ENCODE results near the gene CD5L.

Gene CD5L

DNA sequence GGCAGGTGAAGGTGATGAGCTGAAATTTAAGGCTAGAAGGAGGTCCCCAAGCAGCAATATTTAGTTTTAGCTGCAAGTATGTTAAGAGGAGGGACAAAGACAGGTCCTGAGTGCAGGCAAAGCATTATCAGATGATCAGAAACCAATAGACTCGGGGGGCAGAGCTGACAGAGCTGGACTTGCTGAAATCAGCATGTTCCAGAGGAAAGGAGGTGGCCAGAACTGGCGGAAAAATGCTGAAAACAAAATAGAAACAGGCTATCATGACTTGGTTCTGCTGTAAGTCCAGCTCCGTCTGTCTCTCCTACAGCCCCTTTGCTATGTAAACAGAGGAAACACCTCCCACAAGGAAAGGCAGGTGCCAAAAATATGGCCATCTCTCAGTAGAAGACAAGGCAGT, at the start of gene CD5L:
CD5L (minus strand) TSS at position 101 of the 400 bp plus-strand sequence. CDS start 107 bp downstream, outside the sequence.
- DNase-seq = no peak

DNA sequence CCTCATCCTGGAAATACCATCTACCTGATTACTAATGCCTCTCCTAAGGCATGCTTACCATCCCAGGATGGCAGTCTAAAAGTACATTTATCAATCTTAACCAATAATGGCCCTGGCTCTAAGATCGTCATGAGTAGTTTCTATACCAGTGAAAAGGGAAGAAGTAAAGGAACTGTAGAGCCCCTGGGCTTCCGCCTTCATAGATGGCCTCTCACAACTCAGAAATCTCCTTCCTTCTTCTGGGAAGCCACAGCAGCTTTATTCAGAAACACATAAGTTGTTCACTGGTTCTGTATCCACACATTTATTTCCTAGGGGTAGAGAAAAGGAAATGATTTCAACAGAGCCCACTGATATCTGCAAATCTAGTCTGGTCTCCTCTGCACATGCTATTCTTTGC, 41.0 kb upstream of the CD5L start:
- no peak for DNase-seq

DNA sequence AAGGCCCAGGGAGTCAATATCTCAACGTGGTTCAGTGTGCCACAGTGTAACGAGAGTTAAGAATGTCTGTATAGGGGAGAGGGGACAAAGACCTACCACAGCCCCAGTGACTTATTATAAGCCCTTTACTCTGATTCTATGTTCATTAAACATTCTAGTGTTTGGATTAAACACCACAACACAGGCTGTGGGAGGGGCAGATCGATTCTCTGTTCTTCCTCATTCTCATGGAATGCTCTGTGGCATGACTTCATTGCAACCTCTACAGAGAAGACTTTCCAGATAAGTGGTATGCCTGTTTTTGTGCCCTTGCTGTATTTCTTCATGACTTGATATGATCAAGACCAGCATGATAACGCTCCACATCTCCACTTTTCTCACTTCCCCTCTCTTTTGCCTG, 39.0 kb upstream of the CD5L start:
- DNase-seq = no peak

DNA sequence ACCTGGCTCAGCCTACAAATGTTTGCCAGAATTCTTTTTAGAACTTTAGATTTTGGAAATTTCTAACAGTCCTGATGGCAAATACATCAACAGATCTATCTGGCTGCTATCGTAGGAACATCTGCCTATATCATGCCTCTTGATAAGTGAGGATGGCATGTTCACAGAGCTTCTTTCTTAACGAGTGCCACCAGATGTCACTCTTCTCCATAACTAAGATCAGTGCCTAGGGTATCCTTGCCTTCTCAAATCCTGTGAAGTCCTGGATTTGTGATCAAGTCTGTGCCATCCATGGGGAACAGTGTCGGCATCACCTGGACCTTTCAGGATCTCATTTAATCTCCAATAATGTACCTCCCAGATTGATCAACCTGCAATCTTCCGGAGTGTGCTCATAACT, 36.5 kb upstream of the CD5L start:
- peak; percentile 42 for DNase-seq

DNA sequence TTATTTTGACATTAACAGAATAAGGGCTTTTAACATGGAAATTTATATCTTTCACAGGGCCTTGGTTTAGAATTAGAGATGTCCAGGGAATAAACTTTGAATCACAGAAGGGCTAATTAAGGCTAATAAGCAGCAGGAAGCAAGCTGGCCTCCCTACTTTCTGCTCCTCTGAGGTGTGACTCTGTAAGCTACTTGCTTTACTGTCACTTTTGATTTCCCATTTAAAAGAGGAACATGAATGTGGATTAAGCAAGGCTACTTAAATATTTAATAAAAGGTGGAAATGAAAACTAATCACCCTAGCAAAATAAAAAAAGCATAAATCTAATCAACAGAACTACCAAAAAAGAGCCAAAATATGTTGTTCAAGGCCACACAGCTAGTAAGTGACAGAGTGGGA, 28.9 kb upstream of the CD5L start:
- DNase-seq = no peak

DNA sequence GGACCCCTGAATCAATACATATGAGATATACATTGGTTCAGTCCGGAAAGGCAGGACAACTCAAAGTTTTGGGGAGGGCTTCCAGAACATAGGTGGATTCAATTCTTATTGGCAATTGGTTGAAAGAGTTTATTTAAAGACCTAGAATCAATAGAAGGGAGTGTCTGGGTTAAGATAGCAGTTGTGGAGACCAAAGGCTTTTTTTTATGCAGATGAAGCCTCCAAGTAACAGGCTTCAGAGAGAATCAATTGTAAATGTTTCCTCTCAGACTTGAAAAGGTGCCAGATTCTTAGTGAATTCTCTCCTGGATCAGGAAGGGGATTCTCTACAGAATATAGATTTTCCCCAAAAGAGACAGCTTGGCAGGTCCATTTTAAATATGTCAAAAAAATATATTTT, 27.0 kb upstream of the CD5L start:
- no peak for DNase-seq

DNA sequence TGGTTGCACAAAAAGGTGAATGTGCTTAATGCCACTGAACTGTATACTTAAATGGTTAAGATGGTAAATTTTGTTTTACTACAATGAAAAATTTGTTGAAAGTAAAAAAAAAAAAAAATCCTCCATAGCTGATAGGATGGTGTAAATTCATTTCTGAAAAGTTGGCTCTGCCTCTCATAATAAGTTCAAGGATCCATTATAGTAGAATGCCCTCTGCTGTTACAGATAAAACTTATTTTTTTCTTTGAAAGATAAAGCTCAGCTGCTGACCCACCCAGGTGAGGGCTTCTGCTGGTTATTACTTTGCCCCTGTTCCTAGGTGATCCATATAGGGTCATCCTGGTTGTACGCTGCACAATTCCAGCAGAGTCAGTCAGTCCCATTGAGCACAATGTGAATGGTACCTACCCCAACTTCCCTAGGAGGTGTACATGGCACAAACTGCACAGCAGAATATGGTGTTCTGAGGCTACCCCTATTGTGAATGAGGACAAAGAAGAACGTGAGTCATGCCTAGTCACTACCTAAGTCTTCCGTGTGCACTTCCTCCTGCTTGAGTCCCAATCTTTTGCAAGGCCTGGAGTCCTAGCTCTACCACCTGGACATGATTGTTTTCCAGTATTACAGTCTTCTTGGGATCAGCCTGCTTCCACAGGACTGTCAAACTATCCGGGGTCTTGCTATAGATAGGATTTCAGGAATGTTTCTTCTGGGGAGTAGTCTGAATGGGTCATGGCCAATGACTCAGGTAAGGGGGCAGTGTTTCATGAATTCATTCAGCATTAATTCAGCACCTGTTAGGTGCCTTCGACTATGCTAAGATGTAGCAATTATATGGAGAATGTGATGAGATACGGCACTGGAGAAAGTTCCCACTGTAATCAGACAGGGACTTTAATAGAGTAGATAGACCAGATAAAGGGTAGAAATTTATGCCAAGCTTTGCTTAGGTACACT, 20.8 kb upstream of the CD5L start:
- no peak for DNase-seq

DNA sequence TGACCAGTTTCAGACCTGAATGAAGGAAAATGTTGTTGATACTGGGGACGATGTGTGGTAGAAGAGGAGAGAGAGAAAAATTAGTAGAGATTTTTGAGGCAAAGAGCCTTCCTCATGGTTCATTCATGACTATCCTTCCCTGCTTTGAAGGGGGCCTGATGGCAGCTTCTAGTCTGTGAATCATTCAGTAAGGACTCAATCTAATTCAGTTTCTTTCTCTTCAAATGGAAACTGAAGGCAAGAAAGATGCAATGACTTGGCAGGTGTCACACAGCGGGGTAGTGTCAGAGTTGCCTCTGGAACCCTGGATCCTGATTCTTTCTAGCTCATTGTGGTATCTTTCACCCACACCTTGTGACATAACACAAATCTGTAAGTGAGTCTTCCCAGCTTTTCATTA, 14.9 kb upstream of the CD5L start:
- no peak for DNase-seq

DNA sequence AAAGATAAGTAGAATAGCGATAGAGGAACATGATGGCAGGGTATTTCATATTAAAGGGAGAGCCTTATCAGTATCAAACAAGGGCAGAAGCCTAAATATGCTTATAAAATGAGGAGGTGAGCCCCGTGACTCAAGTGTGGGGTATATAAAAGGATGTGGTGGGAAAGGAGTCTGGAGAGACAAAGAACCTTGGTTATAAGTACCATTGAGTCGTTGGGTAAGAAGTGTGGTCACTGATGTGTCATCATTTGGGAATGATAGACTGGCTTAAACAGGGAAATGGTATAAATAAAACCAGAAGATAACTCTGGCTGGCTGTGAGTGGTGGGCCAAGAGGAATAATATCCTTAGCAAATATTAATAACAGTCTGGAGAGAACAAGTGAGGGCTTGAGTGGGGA, 10.9 kb upstream of the CD5L start:
- DNase-seq = no peak

DNA sequence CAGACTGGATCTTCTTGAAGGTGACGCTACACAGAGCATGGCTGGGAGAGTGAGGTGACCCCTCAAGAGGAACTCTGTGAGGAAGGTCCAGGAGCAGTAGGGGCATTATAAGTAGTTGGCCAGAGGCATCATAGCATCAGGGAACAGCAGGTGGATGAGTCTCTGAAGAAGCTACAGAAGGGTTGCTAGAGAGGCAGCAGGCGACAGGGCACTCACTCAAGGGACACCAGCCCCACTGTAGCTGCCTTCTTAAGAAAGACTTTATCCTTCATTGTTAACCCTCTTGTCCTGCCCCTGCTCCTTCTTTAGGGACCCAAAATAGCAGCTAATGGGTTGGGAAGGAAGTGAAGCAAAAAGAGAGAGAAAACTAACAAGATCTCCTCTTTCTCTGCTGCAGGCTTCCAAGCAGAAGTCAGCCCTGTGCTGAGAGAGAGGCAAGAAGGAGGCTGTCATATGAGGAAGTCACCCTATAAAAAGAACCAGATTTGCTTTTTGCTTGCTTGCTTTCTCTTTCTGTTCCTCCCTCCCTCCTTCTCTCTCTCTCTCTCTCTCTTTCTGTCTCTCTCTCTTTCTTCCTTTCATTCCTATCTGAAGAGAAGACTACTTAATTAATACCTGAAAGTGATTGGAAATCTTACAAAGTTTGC, 7.7 kb upstream of the CD5L start:
- no peak for DNase-seq

DNA sequence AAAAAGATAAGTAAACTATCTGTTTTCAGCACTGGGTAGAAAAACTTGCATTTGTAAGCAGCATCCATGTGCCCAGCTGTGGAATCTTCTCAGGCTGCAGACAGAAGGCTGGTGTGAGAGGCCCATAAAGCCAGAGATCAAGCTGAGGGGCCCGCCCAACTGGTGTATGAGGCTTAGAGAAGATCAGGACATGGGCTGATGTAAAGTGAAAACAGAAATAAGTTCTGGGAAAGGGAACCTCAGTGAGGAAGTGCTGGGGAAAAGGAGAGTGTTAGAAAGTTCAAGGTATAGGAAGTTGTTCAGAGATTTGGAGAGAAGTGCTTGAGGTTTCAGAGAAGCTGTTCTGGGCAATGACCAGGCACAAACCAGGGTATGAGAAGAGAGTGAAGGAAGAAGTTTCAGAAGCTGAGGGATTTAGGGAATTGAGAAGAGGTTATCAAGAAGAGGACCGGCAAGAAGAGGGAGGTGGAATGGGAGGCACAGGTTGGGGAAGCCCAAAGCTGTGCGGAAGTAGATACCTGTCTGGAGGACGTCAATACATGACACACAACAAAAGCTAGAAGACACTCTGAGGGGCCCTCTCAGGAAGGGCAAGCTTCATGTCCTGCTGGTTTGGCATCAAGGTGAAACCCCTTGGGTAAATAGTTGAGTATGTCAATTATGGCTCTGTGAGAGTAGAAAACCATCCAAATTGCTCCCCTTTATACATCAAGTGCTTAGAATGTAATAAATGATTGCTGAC, 2.7 kb upstream of the CD5L start:
- DNase-seq = no peak

DNA sequence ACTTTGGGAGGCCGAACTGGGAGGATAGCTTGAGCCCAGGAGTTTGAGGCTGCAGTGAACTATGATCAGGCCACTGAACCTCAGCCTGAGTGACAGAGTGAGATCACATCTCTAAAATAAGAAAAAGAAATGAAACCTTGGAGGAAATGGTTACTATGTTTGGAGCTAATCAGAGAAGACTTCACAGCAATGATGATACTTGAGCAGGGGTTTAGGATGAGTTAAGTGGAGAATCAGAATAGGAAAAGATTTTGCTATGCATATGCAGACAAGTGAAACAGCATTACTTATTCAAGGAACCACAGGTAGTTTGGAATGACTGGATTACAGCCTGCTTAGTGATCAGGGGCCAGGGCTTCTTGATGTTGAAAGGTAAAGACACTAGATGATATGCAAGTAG, 1.3 kb upstream of the CD5L start:
- no peak for DNase-seq

DNA sequence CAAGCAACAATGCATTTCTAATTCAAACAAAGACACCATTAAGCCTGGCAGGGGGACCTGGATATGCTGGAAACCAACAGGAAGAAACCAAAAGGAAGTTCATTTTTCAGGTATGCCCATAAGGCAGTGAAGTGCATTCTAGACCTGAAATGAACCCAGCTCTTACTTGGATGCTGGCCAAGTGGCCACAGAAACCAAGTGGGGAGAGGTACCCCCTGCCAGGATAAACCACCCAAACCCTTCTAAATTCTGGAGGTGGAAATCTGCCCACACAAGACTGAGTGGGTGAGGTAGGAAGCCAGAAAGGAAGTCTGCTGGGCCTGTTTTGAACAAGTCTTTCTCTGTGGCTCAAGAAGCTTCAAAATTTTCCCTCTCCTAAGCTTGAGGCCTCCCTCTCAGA, 2.6 kb downstream of the CD5L start:
- DNase-seq = no peak

DNA sequence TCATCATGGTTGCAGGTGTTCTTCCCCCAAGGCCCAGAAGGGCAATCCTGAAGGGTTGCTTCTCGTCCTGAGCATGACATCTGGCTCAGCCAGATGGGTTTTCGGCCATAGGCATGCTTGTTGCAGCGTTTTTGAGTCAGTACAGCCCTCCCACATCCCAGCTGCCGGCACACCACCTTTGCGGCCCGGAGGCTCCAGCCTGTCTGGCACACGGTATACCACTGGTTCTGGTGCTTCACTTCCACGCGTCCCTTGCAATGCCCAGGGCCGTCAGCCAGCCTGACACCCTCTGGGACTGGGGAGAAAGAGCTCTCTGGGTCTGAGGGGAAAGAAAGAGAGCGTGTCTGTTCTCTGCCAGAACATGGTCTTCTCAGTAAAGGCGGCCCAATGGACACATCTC, 7.2 kb downstream of the CD5L start:
- no peak for DNase-seq

DNA sequence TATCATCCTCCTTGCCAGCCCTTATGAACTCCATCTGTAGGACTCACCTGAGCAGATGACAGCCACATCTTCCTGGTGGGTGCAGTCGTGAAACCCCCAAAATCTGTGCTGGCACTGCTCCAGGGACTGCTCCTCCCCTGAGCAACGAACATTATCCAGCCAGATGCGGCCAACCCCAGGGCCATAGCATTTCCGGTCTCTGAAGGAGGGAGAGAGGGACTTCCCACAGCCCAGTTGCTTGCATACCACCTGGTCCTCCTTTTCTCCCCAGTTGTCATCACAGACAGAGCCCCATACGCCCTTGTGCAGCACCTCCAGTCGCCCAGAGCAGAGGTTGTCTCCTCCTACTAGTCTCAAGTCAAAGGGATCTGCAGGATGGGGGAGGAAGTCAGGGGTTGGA, 8.5 kb downstream of the CD5L start:
- no peak for DNase-seq

DNA sequence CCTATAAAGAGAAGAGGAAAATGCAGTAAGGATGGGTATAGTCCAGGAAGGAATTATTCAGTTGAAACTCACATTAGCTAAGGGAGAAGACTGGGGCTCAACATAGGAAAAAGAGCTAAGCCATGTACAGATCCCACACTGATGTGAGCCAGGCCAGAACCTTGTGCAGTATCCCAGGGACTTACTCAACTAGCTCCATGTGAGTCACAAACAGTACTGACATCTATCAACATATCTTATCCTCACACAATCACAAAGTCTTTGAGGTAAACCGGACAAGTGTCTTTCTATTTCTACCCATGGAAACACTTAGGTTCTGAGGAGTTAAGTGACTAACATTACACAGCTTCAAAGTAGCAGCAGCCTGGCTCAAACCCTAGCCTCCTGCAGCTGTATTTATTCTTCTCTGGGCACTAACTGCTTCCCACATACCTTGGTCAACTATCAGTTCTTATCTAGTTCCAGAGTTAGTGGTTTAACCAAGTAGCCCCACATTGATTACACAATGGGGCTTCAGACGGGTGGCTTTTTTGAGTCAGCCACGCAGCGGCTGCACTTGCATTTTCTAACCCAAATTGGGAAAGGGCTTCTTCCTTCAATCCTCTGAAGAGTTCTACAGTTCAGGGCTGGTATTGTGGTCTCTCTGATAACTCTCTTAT, 9.5 kb downstream of the CD5L start:
- DNase-seq = no peak

DNA sequence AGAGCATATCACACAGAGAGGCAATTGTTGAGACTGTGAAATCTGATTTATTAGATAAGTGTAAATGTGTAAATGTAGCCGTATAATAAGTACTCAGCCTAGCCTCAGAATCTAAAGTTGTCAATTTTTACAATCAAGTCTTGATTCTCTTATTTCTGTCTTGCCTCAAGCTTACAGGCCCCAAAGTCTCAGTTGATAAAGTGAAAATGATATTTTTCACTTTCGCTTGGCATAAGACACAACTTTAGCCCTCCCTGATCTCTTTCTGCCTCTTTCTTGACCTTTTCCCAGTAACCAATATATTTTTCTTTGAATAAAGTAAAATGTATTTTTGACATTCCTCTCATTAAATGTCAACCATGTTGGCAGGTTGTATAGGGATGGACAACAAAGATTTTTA, 10.7 kb downstream of the CD5L start:
- DNase-seq = no peak

DNA sequence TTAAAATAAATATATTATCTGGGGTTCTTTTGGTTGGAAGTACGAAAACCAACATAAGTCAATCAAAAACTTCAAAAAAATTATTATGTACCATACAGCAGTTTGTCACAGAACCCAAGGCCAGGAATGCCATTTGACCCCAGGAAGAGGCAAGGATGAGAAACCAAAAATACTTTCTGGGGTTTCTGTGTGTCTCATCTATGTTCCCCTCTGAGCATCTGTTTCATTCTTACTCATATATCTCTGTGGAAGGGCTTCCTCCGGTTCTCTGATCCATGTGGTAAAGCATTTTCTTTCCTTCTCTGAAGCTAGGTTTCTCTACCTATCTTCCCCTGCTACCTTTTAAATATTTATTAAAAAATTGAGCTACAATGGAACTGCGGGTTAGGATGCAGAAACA, 11.9 kb downstream of the CD5L start:
- no peak for DNase-seq

DNA sequence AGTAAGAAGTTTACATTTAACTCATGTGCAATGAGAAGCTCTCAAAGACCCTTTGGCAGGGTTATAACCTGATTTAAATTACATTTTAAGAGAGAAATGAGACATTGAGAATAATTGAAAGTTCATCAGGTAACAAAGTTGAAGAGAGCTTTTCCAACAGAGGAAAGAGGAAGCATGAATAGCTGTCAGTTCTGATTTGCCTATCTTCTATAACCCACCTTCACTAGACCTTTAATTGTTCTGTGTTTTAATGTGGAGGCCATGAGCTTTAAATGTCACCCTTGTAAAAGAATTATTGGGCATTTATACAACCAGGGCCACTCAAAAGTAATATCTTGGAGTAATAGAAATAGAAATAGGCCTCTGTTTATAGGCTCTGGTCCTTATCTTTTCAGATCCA, 12.4 kb downstream of the CD5L start:
- DNase-seq = no peak

DNA sequence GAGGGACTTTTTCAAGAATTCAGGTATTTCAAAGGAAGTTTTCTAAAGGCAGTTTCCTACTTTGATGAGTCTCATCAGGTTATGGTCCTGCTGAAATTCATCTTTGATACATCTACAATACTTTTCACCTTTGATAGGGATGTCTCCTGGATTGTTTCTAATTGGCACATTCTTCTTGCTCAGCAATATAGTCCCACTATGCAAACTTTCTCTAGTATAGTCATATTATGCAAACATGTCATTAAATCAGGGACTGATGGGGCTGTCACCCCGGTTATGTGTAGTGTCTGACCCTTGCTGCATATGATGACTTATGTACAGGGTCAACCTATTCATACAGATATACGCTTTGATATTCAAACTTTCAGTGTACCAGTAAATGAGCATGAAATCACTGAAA, 21.3 kb downstream of the CD5L start:
- no peak for DNase-seq

DNA sequence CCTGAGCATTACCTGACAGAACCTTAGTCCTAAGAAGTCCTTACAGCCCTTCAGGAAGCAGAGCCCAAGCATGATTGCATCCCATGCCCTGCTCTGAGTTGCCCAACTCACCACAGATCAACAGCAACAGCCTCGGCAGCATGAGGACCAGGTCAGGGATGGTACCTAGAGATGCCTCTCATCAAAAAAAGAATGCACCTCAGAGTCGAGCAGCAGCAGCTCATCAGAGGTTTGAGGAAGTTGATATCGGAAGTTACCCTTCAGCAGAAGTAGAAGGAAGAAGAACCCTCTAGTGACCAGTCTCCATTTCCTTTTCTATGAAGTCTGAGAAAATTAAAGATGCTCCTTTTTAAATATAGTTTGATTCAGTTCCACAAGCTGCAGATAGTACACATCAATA, 21.7 kb downstream of the CD5L start, which contains the start of gene FCRL1:
FCRL1 (minus strand) TSS at position 225 of the 400 bp plus-strand sequence; CDS start at position 142, 83 bp downstream.
- DNase-seq = no peak

DNA sequence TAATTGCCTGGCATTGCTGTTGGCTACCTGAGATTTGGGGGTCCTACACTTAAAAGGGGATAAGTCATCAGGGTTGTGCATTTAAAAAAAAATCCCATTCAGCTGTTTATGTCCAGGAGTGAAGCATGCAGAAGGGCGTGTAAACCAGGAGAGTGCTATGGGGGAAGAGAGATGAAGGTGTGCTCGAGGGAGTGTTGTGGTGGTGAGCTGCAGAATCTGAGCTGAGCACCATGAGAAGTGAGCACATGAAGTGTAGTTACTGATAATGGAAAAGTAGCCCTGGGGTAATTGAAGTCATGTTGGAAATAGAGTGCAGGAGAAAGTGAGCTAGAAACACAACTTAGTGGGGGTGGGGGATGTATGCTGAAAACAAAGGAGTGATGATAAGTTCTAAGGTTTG, 22.4 kb downstream of the CD5L start:
- no peak for DNase-seq

DNA sequence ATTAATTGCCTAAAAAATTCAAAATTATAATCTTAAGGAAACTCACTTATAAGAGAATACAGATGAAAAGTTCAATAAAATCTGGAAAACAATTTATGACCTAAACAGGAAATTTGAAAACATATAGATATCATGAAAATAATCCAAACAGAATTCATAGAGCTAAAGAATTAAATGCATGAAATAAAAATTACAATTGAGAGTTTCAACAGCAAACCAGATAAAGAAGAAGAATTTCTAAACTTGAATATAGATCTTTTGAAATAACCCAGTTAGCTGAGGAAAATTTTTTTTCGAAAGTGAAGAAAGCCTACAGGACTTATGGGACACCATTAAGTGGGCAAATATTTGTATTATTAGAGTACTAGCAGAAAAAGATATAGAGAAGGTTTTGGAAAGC, 28.3 kb downstream of the CD5L start:
- DNase-seq = no peak

Measured in NCI-H1694 treated with DMSO at 0.1 percent for 48 hours (cell line).